H1 (cell line): ENCODE results near the gene TASP1. TPM values are rescaled to one million over a fixed set of nuclear protein-coding genes. Genes with fewer than 3 reads are reported as not detected.

Source experiments
- CTCF ChIA-PET: fragments of 300-600 bp; sonication (Branson Sonifier 250); formaldehyde crosslinking; loops from one replicate; lab custom pipeline; 2021; ENCODE audit not compliant: partially characterized antibody; lab: Charles Lee
- POLR2A ChIA-PET: fragments of 300-600 bp; sonication (Branson Sonifier 250); formaldehyde crosslinking; loops from one replicate; lab custom pipeline; 2021; ENCODE audit warnings: inconsistent platforms; ENCODE audit not compliant: partially characterized antibody; lab: Charles Lee
- DNase-seq, 2 experiments: peaks; one replicate each; pipeline versions ENCODE4 v3.0.0 to v3.0.0-alpha.2; 2010 to 2022; ENCODE audit warnings: low spot score in 2 of 2, low read depth in 1 of 2, mixed read lengths in 1 of 2
- FAIRE-seq: peaks from 2 replicates; lab custom pipeline; 2011; peaks lifted over from hg19 to GRCh38; lab: Jason Lieb, UNC
- H2AFZ ChIP-seq: 2 replicates; pipeline ENCODE4 v1.8.1; 2012; ENCODE audit warnings: low read length, inconsistent platforms
- H2AK5ac ChIP-seq: 2 replicates; pipeline ENCODE4 v1.6.1; 2013; ENCODE audit warnings: low read depth, low read length
- H2BK120ac ChIP-seq: replicated peaks from 2 replicates; pipeline ENCODE3; 2013; ENCODE audit warnings: low read depth, low read length, inconsistent platforms
- H2BK12ac ChIP-seq: 2 replicates; pipeline ENCODE4 v1.6.1; 2013; ENCODE audit warnings: low read depth, low read length
- H2BK15ac ChIP-seq: 2 replicates; pipeline ENCODE4 v1.6.1; 2013; ENCODE audit warnings: low read length
- H2BK20ac ChIP-seq: 2 replicates; pipeline ENCODE4 v1.6.1; 2013; ENCODE audit warnings: low read length
- H2BK5ac ChIP-seq: 2 replicates; pipeline ENCODE4 v1.6.1; 2013; ENCODE audit warnings: low read depth, low read length
- H3K14ac ChIP-seq: 2 replicates; pipeline ENCODE4 v1.6.1; 2013; ENCODE audit warnings: inconsistent platforms; ENCODE audit not compliant: insufficient read length
- H3K18ac ChIP-seq: 2 replicates; pipeline ENCODE4 v1.6.1; 2013; ENCODE audit warnings: low read length; ENCODE audit errors: extremely low read depth
- H3K23ac ChIP-seq: 2 replicates; pipeline ENCODE4 v1.6.1; 2013; ENCODE audit warnings: inconsistent platforms; ENCODE audit not compliant: insufficient read length
- H3K23me2 ChIP-seq: 2 replicates; pipeline ENCODE4 v1.6.1; 2013; ENCODE audit warnings: low read depth, low read length
- H3K27ac ChIP-seq: 2 replicates; pipeline ENCODE4 v1.6.1; 2011; ENCODE audit warnings: low read depth, low read length, inconsistent platforms
- H3K27me3 ChIP-seq, 4 experiments: replicated peaks in 1 of 4; 1 replicate in 1 of 4; 2 replicates in 3 of 4; pipeline versions ENCODE4 v1.6.1 to v1.8.1; 2011 to 2013; ENCODE audit warnings: low read length in 3 of 4, mild to moderate bottlenecking in 3 of 4, inconsistent platforms in 2 of 4, mixed read lengths in 2 of 4, moderate library complexity in 1 of 4; ENCODE audit not compliant: control insufficient read depth in 3 of 4, insufficient read depth in 3 of 4; ENCODE audit errors: extremely low read depth in 1 of 4
- H3K36me3 ChIP-seq, 4 experiments: 2 replicates each; pipeline versions ENCODE4 v1.6.1 to v1.8.1; 2011 to 2013; ENCODE audit warnings: mild to moderate bottlenecking in 4 of 4, low read length in 3 of 4, moderate library complexity in 2 of 4, control low read depth in 1 of 4, inconsistent platforms in 1 of 4; ENCODE audit not compliant: insufficient read depth in 4 of 4, control insufficient read depth in 2 of 4
- H3K4ac ChIP-seq: replicated peaks from 2 replicates; pipeline ENCODE3; 2013; ENCODE audit warnings: low read length, low read depth, mixed read lengths, inconsistent platforms; ENCODE audit not compliant: insufficient read length
- H3K4me1 ChIP-seq, 4 experiments: replicated peaks in 1 of 4; 1 replicate in 1 of 4; 2 replicates in 3 of 4; pipeline versions ENCODE4 v1.6.1 to v1.8.1; 2011 to 2013; ENCODE audit warnings: low read length in 3 of 4, inconsistent platforms in 2 of 4, mixed read lengths in 1 of 4; ENCODE audit not compliant: insufficient read depth in 4 of 4, control insufficient read depth in 3 of 4
- H3K4me2 ChIP-seq, 2 experiments: 2 replicates each; pipeline versions ENCODE4 v1.6.1 to v1.8.1; 2011 to 2013; ENCODE audit warnings: low read depth in 2 of 2, low read length in 2 of 2, control low read depth in 1 of 2, inconsistent platforms in 1 of 2, mild to moderate bottlenecking in 1 of 2; ENCODE audit not compliant: insufficient read depth in 1 of 2
- H3K4me3 ChIP-seq, 4 experiments: fragments of 200-600, 300-600 bp in 1 of 4; sonication (generic), shearing (Covaris generic), sonication (Bioruptor Twin) in 1 of 4; 2 replicates each; pipeline versions ENCODE4 v1.5.1 to v1.8.1; 2011 to 2016; ENCODE audit warnings: low read length in 4 of 4, low read depth in 3 of 4, control low read depth in 2 of 4, inconsistent platforms in 2 of 4, mild to moderate bottlenecking in 2 of 4, mixed read lengths in 1 of 4, moderate library complexity in 1 of 4; ENCODE audit not compliant: insufficient read depth in 2 of 4; ENCODE audit errors: extremely low read depth in 1 of 4
- H3K56ac ChIP-seq: replicated peaks from 2 replicates; pipeline ENCODE3; 2013; ENCODE audit warnings: low read depth, mild to moderate bottlenecking, mixed read lengths, low read length, inconsistent platforms; ENCODE audit not compliant: insufficient read length
- H3K79me1 ChIP-seq: 2 replicates; pipeline ENCODE4 v1.6.1; 2013; ENCODE audit warnings: low read depth, low read length, control low read depth
- H3K79me2 ChIP-seq, 2 experiments: 2 replicates each; pipeline versions ENCODE4 v1.6.1 to v1.8.1; 2012 to 2013; ENCODE audit warnings: low read length in 2 of 2, mild to moderate bottlenecking in 2 of 2, inconsistent platforms in 1 of 2; ENCODE audit not compliant: insufficient read depth in 2 of 2, control insufficient read depth in 1 of 2
- H3K9ac ChIP-seq, 4 experiments: replicated peaks in 1 of 4; 1 replicate in 1 of 4; 2 replicates in 3 of 4; pipeline versions ENCODE4 v1.6.1 to v1.8.1; 2011 to 2013; ENCODE audit warnings: low read depth in 3 of 4, low read length in 3 of 4, control low read depth in 2 of 4, mild to moderate bottlenecking in 2 of 4, moderate library complexity in 2 of 4, inconsistent platforms in 1 of 4; ENCODE audit errors: extremely low read depth in 1 of 4
- H3K9me3 ChIP-seq, 2 experiments: 2 replicates each; pipeline versions ENCODE4 v1.6.1 to v1.8.1; 2012 to 2013; ENCODE audit warnings: mild to moderate bottlenecking in 2 of 2, moderate library complexity in 2 of 2, control low read depth in 1 of 2, inconsistent platforms in 1 of 2, low read depth in 1 of 2, low read length in 1 of 2, mixed read lengths in 1 of 2; ENCODE audit not compliant: insufficient read depth in 2 of 2
- H4K20me1 ChIP-seq, 2 experiments: replicated peaks in 1 of 2; 2 replicates each; pipeline versions ENCODE3 to v1.8.1; 2011 to 2013; ENCODE audit warnings: inconsistent platforms in 2 of 2, low read length in 2 of 2, mild to moderate bottlenecking in 1 of 2; ENCODE audit not compliant: insufficient read depth in 2 of 2, control insufficient read depth in 1 of 2
- H4K5ac ChIP-seq: 2 replicates; pipeline ENCODE4 v1.6.1; 2013; ENCODE audit warnings: low read length, low read depth, mixed read lengths, inconsistent platforms; ENCODE audit not compliant: insufficient read length
- H4K8ac ChIP-seq: 2 replicates; pipeline ENCODE4 v1.8.0; 2013; ENCODE audit warnings: mild to moderate bottlenecking, moderate library complexity, low read length, inconsistent platforms; ENCODE audit not compliant: insufficient read depth; ENCODE audit errors: extremely low read depth
- H4K91ac ChIP-seq: replicated peaks from 2 replicates; pipeline ENCODE3; 2013; ENCODE audit warnings: low read length, mixed read lengths, inconsistent platforms; ENCODE audit not compliant: insufficient read length
- BACH1 ChIP-seq: IDR thresholded peaks from 2 replicates; pipeline ENCODE4 v1.6.1; 2012; ENCODE audit warnings: low read length, improper control_type of control experiment
- BCL11A ChIP-seq, 2 experiments: IDR thresholded peaks; one replicate each; pipeline ENCODE4 v1.6.1; 2011; ENCODE audit warnings: low read depth in 2 of 2, low read length in 2 of 2, mild to moderate bottlenecking in 2 of 2
- CBX8 ChIP-seq: fragments of 300-800, 300-1000 bp; sonication (generic); IDR thresholded peaks from 2 replicates; pipeline ENCODE4 v1.7.1; 2016; ENCODE audit warnings: low read depth, low read length, borderline replicate concordance
- GABPA ChIP-seq: IDR thresholded peaks from 2 replicates; pipeline ENCODE4 v1.6.1; 2011; ENCODE audit warnings: mild to moderate bottlenecking, low read length, moderate library complexity, borderline replicate concordance; ENCODE audit not compliant: insufficient read depth
- HDAC2 ChIP-seq, 2 experiments: fragments of 300-600 bp in 1 of 2; sonication (generic) in 1 of 2; IDR thresholded peaks; 2 replicates each; pipeline ENCODE4 v1.6.1; 2011 to 2012; ENCODE audit warnings: low read depth in 2 of 2, low read length in 2 of 2, mild to moderate bottlenecking in 2 of 2, moderate library complexity in 2 of 2, borderline replicate concordance in 1 of 2, inconsistent platforms in 1 of 2
- MAFK ChIP-seq: IDR thresholded peaks from 2 replicates; pipeline ENCODE4 v1.6.1; 2012; ENCODE audit warnings: low read depth, mild to moderate bottlenecking, improper control_type of control experiment, low read length
- PHF8 ChIP-seq: fragments of 200-600 bp; sonication (generic); conservative IDR thresholded peaks from 2 replicates; pipeline ENCODE4 v1.7.1; 2012; ENCODE audit warnings: low read depth, mild to moderate bottlenecking, inconsistent platforms, low read length, moderate library complexity
- RFX5 ChIP-seq: IDR thresholded peaks from 2 replicates; pipeline ENCODE4 v1.6.1; 2011; ENCODE audit warnings: low read depth, low read length, improper control_type of control experiment, borderline replicate concordance
- SP2 ChIP-seq: IDR thresholded peaks from 2 replicates; pipeline ENCODE4 v1.6.1; 2012; ENCODE audit warnings: mild to moderate bottlenecking, low read length, inconsistent platforms
- SP4 ChIP-seq: IDR thresholded peaks from 2 replicates; pipeline ENCODE4 v1.6.1; 2012; ENCODE audit warnings: low read length, inconsistent platforms
- SUZ12 ChIP-seq: fragments of 200-600 bp; sonication (generic); IDR thresholded peaks from 2 replicates; pipeline ENCODE4 v1.6.1; 2012; ENCODE audit warnings: mild to moderate bottlenecking, inconsistent platforms, low read length, moderate library complexity, mixed read lengths
- USF2 ChIP-seq: IDR thresholded peaks from 2 replicates; pipeline ENCODE4 v1.6.1; 2011; ENCODE audit warnings: low read length, improper control_type of control experiment
- YY1 ChIP-seq: IDR thresholded peaks from 2 replicates; pipeline ENCODE4 v1.6.1; 2011; ENCODE audit warnings: low read depth, mild to moderate bottlenecking, low read length
- WGBS, 2 experiments: shearing (Covaris generic) in 1 of 2; methylation state at CpG; one replicate each; pipeline versions ENCODE4 v1.1.6 to v1.1.7; 2013 to 2015; ENCODE audit warnings: low lambda C conversion rate in 2 of 2, mixed read lengths in 2 of 2, inconsistent platforms in 1 of 2, low coverage in 1 of 2, missing lambda C conversion rate in 1 of 2; ENCODE audit not compliant: insufficient replicate concordance in 2 of 2, insufficient coverage in 1 of 2, insufficient read length in 1 of 2; ENCODE audit errors: extremely low coverage in 1 of 2, missing lambda C conversion rate in 1 of 2; 5-methylcytosine and 5-hydroxymethylcytosine counted together
- polyA plus RNA-seq, 7 experiments: library from polyadenylated mRNA; depleted of rRNA in 3 of 7; stranded (reverse) in 5 of 7; unstranded in 2 of 7; fragments of >200 nt in 5 of 7; fragments of 200-250 nt in 2 of 7; gene quantifications; 1 replicate in 5 of 7; 2 replicates in 1 of 7; 4 replicates in 1 of 7; pipeline versions ENCODE4 v1.2.1 to v1.2.3, GENCODE V29; 2011 to 2013; ENCODE audit warnings: missing spikeins in 2 of 7, mixed read lengths in 2 of 7
- total RNA-seq: library from RNA; stranded (reverse); fragmentation: NEBNext Ultra II Directional; extraction: Animal tissue kit (Norgen Biotek cat#: 25700); gene quantifications from 2 replicates; pipeline ENCODE4 v1.2.1, GENCODE V29; 2021

The TASP1 gene
- total and polyA plus RNA-seq, 2 of the 8 experiments (the other 6 are each of a cell fraction or from before 2014, with no cell fraction given), result 4.5 to 10.9 TPM

GRCh38 chr20:13443690-13444089 lies 195.0 kb downstream of the TASP1 start:
- Histone ChIP-seq H4K8ac (no peak overlapping the region), H3K79me2 (no peaks in the 10 kb centered on the region), H3K4me3 (no peak overlapping the region), H3K27ac (no peak overlapping the region), H4K20me1 (no peaks in the 10 kb centered on the region), H3K23me2 (no peaks in the 10 kb centered on the region; the same call in 1 of the 2 replicates), H3K4ac (no peak overlapping the region), H2AFZ (no peak overlapping the region), H3K56ac (no peak overlapping the region), H3K4me1 (no peaks in the 10 kb centered on the region), H2BK120ac (no peak overlapping the region), H3K4me2 (no peak overlapping the region), H2BK5ac (no peak overlapping the region), H4K91ac (no peak overlapping the region), H2AK5ac (no peak overlapping the region), H3K18ac (no peak overlapping the region), H3K23ac (no peak overlapping the region), H2BK20ac (no peak overlapping the region), H3K9me3 (no peaks in the 10 kb centered on the region; a peak in 1 of 4 replicates), H2BK15ac (no peak overlapping the region), H3K9ac (no peak overlapping the region), H3K14ac (no peak overlapping the region), H3K79me1 (no peaks in the 10 kb centered on the region), H3K27me3 (no peaks in the 10 kb centered on the region), H4K5ac (no peak overlapping the region), H3K36me3 (no peaks in the 10 kb centered on the region), H2BK12ac (no peak overlapping the region)
- 85% methylated on average over 2 of the region's 2 CpGs; no CpG with 5 or more reads in 1 of the 2 experiments for WGBS, 2 experiments
- ChIA-PET POLR2A (no interaction called here), CTCF (no interaction called here)
- DNase-seq (no peak), FAIRE-seq (no peak)
- TF ChIP-seq GABPA, result no peak
- TF ChIP-seq SP2, result no peak
- no peak for TF ChIP-seq YY1
- TF ChIP-seq HDAC2 (IDR thresholded peaks at IDR 0.05; ENCODE audit: borderline replicate concordance in 1 of 2, low read depth in 2 of 2, low read length in 2 of 2), result no peak
- TF ChIP-seq BCL11A (IDR thresholded peaks at IDR 0.05; ENCODE audit: low read depth in 2 of 2, low read length in 2 of 2), result no peak
- no peak for TF ChIP-seq SP4
- no peak for TF ChIP-seq MAFK
- no peak for TF ChIP-seq RFX5
- TF ChIP-seq BACH1, result no peak
- TF ChIP-seq SUZ12, result no peak
- no peak for TF ChIP-seq USF2
- TF ChIP-seq CBX8, result no peak
- no peak for TF ChIP-seq PHF8
